ENCODE data around the gene TMEM17. TPM values are rescaled to one million over a fixed set of nuclear protein-coding genes. Genes with fewer than 3 reads are reported as not detected.
A peak's percentile ranks its signal among the peaks of the same experiment; 100 is the strongest.

The TMEM17 gene
- total RNA-seq, 1 experiment from 2014 or later: 5.4 TPM

DNA sequence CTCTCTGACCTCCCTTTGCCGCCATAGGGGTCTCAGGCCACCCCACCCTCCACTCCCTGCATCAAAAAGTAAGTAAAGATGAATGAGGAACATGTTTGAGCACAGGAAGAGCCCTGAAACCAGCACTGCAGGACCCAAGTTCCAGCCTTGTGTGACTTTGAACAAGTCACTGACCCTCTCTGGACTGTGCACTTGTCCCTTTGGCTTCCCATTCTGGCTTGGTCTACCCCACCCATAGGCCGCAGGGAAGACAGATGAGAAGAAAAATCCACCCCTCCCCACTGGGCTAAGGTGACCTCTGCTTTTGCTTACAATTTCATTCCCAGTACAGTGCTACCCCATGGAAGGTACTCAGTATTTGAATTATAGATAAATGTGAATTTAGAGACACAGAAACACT, 43.8 kb downstream of the TMEM17 start:
- no peak for DNase-seq (ENCODE audit: low read depth)
- in situ Hi-C loops (cut with HindIII; ENCODE audit: low pct_unique_long_range_greater_than_20kb, low sequenced_read_pairs): no loop called here

DNA sequence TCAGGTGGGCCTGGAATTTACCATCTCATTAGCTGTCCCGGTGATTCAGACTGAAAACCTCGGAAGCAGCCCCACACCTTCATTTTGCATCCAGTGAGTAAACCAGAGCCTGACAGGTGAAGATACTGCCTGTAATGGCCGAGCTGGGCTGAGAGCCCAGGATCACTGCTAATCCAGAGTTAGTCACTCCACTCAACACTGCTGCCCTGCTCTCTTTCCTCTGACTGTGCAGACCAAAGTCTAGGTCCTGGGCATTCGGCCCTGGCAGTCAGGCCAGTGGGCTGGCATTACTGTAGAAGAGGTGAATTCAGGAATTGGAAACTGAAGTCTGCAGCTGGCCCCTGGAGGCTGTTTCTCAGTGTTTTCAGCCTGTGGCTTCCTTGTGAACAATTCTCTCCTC, 44.3 kb downstream of the TMEM17 start:
- in situ Hi-C loops (cut with HindIII; ENCODE audit: low pct_unique_long_range_greater_than_20kb, low sequenced_read_pairs): no loop called here
- DNase-seq (ENCODE audit: low read depth): no peak

DNA sequence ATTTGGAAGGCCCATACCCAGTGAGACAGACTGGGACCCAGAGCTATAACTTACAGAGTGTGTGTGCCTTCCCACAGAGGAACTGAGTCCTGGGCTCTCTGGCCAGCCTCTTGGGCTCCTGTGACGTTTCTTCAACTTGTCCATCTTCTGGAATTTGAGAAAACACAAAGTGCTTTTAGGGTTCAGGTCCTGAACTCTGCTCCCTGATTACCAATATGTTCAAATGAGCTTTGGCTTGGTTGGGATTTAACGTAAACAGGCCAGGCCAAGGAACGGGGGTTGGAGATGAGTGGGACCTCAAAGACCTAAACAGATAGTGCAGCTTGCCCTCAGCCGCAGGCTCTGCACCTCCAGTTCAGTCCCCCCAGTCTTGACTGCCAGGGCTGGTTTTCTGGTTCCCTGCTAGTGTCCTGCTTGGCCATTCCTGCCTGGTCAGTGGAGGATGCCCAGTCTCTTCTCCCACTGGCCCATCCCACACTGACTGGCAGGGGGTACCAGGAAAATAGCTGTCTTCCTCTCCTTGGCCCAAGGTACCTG, 44.9 kb downstream of the TMEM17 start:
- in situ Hi-C loops (cut with HindIII; ENCODE audit: low pct_unique_long_range_greater_than_20kb, low sequenced_read_pairs): no loop called here
- DNase-seq (ENCODE audit: low read depth): no peak

DNA sequence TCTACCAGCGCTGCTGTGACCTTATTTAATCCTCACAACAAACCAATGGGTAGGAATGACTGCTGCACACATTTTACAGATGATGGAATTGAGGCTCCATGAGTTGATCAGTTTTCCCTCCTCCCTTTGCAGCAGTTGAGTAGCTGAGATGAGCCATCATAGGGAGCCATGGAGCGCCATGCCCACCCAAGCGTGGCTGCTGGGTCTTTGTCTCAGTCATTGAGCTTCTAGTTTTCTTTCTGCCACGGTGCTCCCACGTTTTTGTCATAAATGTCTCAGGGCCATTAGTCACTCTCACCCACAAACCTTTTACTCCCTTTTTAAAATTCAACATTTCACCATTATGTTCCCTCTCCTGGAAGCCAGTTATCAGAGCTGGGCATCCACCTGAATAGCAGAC, 45.8 kb downstream of the TMEM17 start:
- peak; percentile 66 for DNase-seq (ENCODE audit: low read depth)
- in situ Hi-C loops (cut with HindIII; ENCODE audit: low pct_unique_long_range_greater_than_20kb, low sequenced_read_pairs): no loop called here

DNA sequence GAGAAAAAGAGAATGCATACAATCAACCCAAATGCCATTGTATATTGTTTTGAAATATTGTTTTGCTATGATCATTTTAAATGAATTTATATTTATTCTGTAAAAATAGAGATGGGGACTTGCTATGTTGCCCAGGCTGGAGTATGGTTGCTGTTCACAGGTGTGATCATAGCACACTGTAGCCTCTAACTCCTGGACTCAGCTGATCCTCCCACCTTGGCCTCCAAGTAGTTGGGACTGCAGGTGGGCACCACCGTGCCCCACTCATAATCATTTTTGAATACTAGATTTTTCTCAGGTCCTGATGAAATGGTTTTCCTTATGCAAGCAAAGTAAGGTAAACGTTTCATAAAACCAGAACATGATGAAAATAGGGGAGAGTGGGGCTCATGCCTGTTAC, 46.3 kb downstream of the TMEM17 start:
- in situ Hi-C loops (cut with HindIII; ENCODE audit: low pct_unique_long_range_greater_than_20kb, low sequenced_read_pairs): no loop called here
- DNase-seq (ENCODE audit: low read depth): no peak

DNA sequence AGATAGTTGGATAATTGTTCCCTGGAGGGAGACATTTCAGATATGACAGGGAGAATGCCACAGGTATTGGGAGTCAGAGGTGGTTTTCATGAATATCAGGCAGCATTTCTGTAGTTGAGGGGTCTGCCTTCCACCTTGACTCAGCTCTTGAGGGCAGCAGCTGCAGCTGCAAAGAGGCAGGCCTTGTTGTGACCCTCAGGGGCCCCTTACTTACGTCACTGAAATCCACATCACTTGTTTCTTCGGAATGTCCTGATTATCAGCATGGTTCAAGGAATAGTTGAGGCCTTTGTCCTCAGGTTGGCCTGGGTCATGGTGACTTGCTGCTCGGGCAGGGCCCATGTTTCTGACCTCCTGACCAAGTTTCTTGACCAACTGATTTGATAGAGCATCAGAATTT, 46.9 kb downstream of the TMEM17 start:
- no peak for DNase-seq (ENCODE audit: low read depth)
- in situ Hi-C loops (cut with HindIII; ENCODE audit: low pct_unique_long_range_greater_than_20kb, low sequenced_read_pairs): no loop called here

DNA sequence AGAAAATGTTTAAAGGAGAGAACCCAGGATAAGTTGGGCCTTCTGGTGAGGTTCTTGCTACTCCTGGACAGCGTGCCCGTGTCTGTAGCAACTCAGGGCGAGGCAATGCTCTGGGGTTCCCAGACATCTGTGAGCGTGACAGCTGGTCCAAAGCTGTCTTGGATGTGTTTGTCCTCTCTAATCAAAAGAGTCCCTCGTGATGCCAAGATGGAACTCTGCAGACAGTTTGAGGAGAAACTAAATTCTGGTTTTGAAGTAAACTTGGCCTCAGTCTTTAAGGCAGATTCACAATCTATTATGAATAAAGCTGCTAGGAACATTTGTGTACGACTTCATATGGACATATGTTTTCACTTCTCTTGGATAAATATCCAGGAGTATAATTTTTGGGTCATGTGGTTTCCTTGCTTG, 47.3 kb downstream of the TMEM17 start:
- in situ Hi-C loops (cut with HindIII; ENCODE audit: low pct_unique_long_range_greater_than_20kb, low sequenced_read_pairs): no loop called here
- no peak for DNase-seq (ENCODE audit: low read depth)

DNA sequence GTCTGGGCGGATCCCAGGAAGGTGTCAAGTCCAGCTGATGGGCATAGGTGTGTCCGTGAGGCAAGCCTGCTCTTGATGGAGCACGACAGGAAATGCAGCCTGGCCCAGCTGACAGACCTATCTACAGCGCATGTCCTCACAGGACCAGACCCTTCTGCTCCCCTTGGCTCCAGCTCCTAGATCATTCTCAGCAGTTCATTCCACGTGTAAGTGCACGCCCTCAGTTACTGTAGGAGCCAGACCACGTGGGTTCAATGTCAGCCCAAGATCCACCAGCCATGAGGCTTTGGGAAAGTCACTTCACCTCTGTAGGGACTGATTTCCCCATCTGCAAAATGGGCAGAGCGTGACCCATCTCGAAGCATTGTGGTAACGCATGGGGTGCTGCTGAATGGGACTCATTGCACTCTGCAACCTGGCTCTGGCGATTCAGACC, 47.8 kb downstream of the TMEM17 start:
- no peak for DNase-seq (ENCODE audit: low read depth)
- in situ Hi-C loops (cut with HindIII; ENCODE audit: low pct_unique_long_range_greater_than_20kb, low sequenced_read_pairs): no loop called here

DNA sequence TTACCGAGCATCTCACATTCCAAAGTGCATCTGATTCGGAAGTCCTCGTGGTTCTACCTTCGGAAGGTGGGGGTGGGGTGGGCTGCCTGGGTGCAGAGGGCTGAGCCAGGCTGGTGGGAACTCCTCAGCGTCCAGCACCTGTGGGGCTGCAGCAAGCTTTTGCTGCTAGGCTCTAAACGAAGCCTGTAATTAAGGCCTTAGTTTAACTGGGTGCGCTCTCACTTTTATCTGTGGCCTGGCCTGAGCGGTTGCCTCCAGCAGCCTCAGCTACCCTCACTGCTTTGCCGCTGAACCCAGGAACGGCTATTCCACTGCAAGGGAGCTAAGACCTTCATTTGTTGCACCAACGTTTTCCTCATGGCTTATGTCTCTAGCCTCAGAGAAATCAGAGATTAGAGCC, 48.4 kb downstream of the TMEM17 start:
- DNase-seq (ENCODE audit: low read depth): no peak
- in situ Hi-C loops (cut with HindIII; ENCODE audit: low pct_unique_long_range_greater_than_20kb, low sequenced_read_pairs): no loop called here

DNA sequence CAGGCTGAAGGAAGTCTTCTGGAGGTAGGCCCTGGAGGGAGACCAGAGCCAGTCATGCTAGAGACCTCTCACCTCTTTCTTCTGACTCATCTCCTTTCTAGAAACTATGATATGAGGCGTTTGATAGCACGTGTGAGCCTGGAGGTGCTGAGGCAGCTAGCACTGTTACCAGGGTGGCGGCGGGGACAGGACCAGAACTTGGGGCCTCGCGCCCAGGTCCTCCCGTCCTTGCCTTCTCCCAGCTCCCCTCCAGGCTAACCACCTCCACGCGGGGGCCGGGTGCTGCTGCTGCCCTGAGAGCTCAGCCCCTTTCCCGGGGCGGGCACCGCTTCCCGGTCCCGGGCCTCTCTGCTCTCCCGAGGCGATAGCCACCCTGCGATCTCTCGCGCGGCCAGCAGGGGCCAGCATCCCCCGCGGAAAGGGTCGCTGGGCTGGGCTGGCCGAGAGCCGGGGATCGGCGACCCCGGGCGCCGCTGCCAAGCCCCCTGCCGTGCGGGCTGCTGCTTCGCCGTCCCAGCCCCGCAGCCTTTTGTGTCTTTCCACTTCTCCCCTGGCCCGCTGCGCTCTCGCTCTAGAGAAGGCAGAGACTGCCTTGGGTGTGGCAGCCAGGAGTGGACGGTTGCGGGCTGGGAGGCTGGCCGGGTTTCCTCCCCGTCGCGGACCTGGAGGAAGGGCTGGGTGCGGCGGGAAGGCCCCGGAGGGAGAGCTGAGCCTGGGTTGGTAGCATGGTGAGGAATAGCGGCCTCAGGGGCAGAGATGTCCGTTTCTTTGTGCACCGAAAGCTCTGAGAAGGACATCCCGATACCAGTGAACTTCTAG, 49.1 kb downstream of the TMEM17 start:
- in situ Hi-C loops (cut with HindIII; ENCODE audit: low pct_unique_long_range_greater_than_20kb, low sequenced_read_pairs): no loop called here
- DNase-seq (ENCODE audit: low read depth): peak; percentile 88

DNA sequence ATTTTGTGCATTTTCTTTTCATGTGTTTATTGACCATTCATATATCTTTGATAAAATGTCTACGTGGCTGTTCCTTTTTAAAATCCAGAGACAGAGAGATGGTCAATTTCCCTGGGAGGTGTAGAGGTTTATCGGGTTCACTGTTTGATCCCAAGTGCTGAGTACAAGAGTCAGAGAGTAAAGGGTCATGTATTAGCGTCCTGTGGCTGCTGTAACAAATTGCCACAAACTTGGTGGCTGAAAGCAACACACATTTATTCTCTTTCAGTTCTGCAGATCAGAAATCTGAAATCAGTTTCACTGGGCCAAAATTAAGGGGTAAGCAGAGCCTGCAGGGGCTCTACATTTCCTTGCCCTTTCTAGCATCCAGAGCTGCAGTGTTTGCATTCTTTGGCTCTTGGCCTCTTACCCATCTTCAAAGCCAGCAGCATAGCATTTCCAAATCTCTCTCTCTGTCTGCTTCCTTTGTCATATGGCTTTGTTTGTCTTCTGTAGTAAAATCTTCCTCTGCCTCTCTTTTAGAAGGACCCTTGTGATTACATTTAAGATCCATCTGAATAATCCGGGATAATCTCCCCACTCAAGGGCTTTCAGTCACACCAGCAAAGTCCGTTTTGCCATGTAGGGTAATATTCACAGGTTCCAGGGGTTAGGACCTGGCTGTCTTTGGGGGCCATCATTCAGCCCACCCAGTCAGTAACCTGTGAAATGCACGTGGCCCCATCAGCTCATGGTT, 49.9 kb downstream of the TMEM17 start:
- in situ Hi-C loops (cut with HindIII; ENCODE audit: low pct_unique_long_range_greater_than_20kb, low sequenced_read_pairs): no loop called here
- no peak for DNase-seq (ENCODE audit: low read depth)

DNA sequence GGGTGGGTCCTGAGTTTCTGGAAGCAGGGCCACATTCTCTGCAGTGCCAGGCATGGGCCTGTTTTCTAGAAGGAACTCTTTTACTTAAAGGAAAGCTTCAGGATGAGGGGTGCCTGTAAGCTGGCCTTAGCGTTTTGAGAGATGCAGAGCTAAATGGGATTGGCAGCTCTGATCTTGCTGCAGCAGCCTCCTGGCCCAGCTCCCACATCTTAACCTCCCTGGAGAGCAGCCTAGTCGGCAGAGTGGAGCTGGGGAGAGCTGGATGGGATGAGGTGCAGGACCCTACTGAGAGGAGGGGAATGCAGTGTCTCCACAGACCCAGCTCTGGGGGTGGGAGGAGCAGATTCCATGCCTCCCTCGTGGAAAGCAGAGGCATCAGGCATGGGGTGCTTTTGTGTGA, 52.0 kb downstream of the TMEM17 start:
- no peak for DNase-seq (ENCODE audit: low read depth)
- in situ Hi-C loops (cut with HindIII; ENCODE audit: low pct_unique_long_range_greater_than_20kb, low sequenced_read_pairs): no loop called here

DNA sequence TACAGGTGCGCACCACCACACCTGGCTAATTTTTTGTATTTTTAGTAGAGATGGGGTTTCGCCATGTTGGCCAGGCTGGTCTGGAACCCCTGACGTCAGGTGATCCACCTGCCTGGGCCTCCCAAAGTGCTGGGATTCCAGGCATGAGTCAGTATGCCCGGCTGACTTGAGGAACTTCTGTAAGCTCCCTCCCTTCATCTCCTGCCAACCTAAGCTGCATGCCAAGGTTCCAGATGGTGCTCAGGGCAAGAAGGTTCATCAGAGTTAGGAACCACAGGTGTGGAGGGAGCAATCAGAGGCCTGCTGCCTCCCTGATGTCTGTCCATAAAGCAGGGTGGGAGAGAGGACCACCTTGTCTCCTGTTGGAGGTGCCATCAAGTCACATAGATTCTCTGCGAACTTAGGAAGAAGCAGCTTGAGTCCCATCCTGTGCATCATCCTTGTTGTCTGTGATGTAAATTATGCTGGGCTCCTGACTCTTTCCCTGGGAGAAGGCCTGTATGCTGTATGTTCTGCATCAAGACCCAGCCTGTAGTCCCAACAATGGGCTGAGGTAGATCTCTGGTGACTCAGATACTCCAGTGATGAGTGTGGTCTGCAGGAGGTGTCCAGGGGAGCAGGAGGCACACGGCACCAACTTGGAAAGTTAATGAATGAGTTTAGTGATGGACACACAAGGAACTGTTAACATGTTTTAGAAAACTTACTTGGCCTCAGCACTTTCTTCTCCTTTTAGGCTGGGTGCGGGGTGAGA, 53.1 kb downstream of the TMEM17 start:
- in situ Hi-C loops (cut with HindIII; ENCODE audit: low pct_unique_long_range_greater_than_20kb, low sequenced_read_pairs): no loop called here
- no peak for DNase-seq (ENCODE audit: low read depth)

DNA sequence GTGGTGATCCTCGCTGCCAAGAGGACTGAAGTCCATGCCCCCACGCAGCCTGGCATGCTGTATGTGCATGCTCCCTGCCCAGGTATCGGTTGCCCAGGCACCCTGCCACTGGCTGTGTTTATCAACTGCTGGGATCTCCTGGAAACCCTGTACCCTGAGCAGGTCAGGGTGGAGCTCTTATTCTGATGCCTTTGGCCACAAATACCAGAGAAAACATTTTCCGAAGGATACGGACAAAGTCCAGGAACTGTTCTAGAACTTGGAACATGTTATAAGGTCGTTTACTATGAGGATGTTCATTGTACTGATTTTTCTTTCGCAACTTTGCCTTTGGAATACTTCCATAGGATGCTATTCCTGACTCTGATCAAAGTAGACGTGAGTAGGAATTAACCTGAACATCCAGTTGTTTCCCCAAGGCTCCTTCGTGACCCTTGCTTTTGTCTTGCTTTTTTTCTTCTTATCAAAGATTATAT, 55.2 kb downstream of the TMEM17 start:
- no peak for DNase-seq (ENCODE audit: low read depth)
- in situ Hi-C loops (cut with HindIII; ENCODE audit: low pct_unique_long_range_greater_than_20kb, low sequenced_read_pairs): no loop called here

Other genes starting within 250 kb of the TMEM17 start
- 30.1 and 31.6 TPM in 2 replicates for gene EHBP1, start 199.5 kb upstream of the TMEM17 start, total RNA-seq (2014; rRNA removed; shearing (Covaris generic); ENCODE audit: low replicate concordance)

Measured in Caki2 (cell line).